Measurements from ENCODE around the gene SGMS2.

SGMS2 gene

DNA sequence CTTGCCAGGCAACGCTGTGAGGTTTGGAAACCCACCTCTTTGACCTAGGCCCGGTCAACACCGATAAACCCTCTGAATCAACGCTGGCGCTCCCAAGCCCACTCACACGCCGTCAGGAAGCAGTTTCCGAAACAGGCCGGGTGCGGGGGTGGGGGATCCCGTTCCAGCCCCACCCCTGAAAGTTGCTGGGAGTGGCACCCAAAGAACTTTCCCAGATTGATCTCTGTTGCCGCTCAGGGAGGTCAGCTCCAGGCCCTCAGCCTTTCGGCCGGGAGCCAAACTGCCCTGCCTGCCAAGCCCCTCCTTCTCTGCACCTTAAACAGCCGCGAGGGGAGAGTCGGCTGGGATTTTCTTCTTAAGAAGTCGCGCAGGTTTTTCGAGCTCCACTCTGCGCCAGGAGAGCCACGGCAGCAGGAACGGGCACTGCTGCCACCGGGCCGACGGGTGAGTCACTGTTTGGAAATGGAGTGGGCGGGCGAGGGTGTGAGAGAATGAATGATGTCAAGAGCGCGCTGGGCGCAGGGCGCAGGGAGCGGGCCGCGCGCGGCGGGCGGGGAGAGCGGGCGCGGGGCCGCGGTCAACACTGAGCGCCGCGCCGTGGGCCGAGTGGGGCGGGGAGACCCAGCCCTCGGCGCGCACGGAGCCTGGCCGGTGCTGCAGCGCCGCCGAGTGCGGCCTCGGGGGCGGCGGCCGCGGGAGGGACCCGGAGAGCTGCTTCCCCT is at the start of gene SGMS2:
SGMS2 (plus strand) TSS at position 583 of the 722 bp plus-strand sequence. CDS start 70,622 bp downstream, outside the sequence.
- DNase-seq, result peak; percentile 38

DNA sequence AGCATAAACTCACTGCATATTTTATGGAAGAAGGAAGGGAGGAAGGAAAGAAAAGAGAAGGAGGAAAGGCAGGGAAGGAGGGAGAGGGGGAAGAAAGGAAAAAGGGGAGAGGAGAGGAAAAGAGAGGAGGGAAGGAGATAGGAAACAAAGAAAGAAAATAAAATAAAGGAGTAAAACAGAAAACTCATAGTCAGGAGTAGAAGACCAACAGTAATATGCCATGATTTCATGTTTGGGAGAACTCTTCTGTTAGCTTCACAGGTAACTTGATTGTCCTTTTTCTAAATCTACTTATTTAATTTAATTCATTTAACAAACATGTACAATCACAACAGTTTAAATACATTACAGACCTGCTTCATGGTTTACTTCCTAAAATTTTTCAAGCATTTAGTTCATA is 46.8 kb upstream of the SGMS2 start:
- no peak for DNase-seq

DNA sequence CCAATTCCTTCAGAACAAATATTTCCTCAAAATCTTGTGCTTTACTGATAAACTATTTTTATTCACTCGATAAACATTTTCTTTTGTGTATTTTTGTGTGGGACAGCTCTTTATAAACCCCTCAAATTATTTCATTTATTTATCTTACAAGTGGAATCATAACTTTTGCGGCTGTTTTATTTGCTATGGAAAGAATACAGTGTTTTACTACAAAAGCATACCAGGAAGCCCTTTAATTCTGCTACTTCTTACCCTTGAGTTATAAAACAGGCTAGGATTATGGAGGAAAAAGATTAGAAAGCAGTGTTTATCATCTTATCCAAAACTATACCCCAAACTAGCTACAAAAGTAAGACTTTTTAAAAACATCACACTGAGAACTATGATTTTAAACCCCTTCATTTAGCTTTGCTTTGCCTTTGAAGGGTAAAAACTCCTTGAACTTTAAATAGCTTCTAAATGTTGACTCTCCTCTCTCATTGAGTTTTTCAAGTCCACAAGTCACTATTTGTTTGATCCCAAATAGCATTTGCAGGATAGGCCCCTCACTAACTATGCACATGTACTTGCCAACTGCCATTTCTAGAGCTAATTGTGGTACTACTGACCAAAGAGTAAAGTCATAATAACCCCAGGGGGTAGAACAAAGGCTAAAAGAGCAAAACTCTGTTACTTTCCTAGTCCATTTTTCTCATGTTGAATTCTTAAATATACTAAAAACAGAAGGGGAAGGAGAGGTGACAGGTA is 45.8 kb upstream of the SGMS2 start:
- no peak for DNase-seq

DNA sequence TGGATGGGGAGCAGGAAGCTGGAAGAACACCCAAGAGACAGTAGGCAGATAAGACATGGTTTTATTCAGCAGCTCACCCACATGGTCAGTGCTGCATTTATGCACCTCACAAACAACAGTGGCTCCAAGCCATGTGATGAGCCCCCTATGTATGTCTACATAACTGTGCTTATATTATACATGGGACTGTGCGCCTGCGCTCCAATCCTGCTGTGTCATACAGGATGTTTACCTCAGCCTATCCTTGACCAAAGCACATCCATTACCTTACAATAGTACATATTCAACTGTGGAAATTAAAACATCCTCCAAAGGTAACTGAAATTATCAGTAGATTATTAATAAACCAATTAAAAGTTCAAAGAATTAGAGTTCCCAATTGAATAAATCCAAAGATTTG is 44.1 kb upstream of the SGMS2 start:
- no peak for DNase-seq

DNA sequence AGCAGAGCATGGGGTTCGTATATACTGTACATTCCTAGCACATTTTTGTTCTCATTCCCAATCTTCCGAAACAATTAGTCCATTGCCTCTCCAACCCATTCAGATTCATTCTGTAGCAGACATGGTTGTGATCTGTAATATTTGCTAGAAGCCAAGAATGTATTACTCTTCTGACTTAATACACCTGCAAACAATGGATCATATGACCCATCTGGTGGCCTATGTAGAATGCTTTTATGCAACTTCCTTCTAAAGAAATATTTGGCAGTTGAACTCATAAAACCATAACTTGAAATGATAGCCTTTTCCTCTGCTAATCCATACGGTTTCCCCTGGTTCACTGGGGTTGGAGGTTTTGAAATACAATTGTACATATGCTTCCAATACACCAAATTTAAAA is 32.8 kb upstream of the SGMS2 start:
- DNase-seq, result no peak

DNA sequence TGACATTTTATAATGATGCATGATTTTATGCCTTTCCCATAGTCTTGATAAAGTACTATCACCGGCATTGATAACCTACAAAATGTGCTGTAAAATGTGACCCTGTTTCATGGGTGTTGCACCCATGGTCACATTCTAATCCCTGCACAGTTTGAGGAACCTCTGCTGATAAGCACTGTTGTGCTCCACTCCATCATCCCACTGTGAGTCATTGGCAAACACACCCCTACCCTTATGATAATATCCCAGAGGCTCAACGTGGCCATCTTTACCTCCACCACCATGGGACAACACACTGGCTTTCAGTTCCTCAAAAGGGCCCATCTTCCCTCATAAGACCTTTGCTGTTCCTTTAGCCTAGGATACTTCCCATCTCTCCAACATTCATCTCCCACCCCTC is 32.0 kb upstream of the SGMS2 start:
- DNase-seq, result peak; percentile 56

DNA sequence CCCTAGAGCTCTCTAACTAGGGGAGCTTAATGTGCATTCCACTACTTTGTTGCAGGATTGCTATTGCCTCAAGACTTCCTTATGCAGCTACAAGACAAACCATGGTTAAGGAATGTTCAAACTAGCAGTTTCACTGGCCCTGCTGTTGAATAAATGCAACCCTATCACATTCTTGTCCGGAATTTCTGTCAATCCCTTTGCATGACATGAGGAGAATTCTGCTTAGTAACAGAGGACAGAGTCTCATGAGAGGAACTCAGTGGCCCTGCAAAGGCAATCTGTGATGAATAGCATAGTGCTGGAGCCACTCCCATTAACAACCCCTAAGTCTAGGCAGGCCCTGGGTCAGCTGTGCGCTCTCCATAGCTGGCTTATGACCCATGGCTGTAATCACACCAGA is 30.7 kb upstream of the SGMS2 start:
- DNase-seq, result no peak

DNA sequence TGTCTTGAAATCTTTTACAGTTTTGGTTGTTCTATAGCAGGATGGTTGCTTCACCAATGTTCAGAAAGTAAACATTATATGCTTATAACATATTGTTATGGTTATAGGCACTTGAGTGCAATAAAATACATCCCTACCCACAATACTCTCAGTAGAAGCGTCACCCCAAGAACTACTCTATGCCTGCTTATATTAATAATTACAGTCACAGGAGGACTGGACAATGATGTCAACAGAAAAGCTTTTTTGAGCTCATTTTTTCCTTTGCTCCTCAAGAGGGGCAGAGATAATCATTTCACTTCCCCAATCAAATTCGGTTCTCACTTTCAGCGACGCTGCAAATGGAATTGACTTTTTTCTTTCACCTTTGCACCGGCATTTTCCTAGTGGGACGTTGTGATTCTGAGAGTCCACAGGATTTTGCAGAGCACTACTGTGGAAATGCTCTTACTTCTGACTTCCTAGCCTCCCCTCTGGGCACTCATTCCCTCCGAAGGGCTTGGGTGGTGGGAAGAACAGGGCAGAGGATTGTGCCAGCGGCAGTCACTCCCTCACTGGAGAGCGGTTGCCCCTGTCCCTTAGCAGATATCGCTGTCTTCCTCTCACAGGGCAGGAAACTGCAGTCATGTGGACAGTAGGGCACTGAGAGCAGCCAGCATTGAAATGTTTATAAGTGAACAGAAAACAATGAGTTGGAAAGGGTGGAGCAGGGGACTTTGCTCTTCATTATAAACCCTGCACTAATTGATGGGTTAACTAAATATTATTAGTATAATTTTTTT is 24.9 kb upstream of the SGMS2 start:
- DNase-seq, result peak; percentile 2

DNA sequence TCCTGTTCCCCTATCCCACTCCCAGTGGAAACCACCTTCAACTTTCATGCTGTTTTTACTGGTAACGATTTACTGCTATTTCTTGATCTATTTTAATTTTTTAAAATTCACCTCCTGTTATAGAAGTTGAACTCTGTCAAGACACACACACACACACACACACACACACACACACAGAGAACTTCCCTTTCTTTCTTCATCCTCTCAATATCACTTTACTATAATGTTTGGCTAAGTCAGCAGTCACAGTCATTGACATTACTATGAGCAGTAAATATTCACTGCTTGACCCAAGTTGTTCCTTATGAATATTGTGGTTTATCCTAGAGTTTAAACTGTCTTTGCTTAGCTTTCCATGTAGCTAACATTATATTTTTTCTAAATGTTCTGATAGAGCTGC is 24.0 kb upstream of the SGMS2 start:
- DNase-seq, result peak; percentile 16

DNA sequence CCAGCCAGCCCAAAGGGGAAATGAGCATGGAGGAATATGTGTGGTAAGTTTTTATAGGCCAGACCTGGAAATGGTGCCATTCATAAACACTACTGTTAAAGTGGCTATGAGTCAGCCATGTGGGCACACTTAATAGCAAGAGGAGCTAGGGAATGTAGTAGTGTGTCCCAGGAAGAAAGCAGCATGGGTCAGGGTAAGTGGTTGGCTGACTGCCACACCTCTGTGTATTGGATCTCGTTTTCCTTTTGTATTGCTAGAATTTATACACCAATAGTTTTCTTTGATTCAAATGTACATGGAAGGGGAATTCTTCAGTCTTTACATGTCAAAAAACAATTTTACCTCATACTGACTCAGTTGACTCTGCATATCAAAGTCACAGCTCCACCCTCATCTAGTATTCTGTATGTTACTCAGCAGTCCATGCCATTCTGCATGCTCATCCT is 22.9 kb upstream of the SGMS2 start:
- DNase-seq, result no peak

DNA sequence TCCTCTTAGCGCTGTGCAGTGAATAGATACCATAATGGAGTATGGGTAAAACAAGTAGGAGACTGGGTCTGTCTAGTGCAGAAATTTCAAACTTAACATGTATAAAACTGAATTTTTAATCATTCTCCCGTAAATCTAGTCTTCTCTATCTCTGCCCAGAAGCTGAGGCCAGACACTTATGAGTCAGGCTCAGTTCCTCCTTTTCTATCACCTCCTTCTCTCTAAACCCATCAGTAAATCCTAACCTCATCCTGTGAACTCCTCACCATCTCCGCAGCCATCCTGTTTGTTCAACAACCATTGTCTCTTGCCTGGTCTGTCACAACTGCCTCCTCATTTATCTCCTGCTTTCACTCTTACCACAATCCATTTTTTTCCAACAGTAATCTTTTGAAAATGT is 19.8 kb upstream of the SGMS2 start:
- peak; percentile 57 for DNase-seq

DNA sequence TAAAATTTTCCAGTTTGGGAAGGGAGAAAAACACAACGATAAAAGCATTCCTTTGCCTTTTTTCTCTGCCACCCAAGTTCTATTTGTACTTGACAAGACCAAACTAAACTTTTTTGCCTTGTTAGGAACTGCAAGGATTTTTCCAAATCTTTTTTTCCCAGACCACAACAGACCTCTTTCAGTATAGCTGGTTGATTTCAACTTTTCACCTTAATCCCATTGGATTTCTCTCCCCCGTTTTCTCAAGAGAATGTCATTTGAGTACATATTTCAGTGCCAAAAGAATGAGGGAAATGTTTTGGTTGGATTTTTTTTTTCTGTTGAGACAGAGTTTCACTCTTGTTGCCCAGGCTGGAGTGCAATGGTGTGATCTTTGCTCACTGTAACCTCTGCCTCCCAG is 18.5 kb upstream of the SGMS2 start:
- DNase-seq, result no peak

DNA sequence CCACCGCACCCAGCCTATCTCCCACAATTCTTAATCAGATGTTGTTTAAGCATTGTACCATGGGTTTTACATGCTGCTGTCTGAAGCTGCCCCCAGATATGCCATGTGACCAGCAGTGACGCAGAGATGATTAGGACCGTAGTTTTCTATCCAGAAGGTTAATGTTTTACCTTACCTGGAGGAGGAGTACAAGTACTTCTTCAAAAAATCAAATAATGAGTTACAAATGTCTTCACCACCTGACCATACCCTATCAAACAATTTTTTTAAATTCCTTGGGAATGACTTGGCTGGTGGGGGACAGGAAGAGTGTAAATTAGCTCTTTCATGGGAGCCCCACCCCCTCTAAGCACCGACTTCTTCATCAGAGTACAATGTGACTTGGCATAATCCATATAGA is 16.2 kb upstream of the SGMS2 start:
- DNase-seq, result no peak

DNA sequence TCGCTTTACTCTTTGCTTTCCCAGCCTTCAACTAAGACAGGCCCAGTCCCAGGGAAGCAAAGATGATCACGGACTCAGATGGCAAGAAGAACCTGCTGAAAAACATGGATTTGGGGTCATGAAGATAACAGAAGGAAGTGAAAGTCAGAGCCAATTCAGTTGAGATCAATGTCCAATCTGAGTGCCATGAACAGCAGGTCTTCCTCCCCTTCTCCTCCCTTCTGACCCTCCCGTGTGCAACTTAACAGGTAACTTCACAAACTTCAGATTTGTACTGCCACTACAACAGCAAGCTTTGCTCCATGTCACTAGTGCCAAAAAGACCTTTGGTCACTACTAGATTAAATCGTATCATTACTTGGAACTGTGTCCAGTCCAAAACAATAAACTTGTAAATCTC is 15.5 kb upstream of the SGMS2 start:
- no peak for DNase-seq

DNA sequence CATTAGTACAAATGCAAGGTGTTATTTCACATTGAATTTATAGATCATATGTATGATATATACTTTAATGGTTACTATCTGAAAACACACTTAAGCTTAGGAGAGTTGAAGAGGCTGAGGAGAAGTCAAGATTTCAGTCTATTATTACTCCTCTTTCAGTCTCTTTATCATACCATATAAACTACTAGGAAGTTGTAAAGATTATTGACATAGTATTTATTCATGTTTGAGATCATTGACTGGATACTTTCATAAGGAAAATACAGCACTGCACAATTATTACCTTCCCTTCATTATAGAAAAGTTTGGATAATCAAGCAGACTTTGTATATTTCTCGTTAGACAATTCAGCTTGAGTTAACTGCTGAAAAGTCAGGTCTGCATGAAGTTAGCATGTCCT is 10.0 kb upstream of the SGMS2 start:
- no peak for DNase-seq

DNA sequence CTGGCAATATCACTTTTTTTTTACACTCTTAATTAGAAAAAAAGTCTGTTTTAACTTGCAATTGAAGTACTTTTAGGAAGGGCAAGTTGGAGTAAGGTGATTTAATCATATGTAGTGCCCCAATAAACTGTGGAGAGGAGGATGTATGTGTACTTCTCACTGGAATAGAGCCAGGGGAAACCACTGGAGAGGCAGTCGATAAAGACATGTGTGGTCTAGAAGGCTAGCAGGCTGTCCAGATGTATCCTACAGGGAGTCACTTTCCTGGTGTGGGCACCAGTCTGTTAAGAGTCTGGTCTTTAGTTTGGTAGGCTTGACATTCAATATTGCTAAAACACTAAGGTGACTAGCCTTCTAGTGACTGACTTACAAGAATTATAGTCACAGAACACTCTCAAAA is 9.6 kb upstream of the SGMS2 start:
- DNase-seq, result peak; percentile 5

DNA sequence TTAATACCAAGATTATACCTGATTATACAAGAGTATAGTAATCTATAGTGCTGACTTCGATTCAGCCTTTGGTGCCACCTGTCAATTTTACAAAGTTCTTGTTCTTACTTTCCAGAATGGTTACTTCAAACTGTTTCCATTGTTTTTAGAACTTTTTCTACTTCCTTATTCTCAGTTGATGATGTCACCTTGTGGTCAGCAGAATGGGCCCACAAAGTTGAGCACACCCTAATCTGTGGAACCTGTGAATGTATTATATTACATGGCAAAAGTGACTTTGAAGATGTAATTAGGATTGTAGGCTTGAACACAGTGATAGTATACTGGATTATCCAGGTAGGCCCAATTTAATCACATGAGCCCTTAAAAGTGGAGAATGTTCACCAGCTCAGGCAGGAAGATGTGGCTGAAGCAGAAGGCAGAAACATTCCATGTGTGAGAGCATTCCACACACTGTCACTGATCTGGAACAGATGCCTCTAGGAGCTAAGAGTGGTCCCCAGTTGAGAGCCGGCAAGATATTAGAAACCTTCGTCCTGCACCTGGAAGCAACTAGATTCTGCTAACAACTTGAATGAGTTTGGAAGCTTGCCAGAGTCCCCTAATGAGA is 6.3 kb upstream of the SGMS2 start:
- DNase-seq, result peak; percentile 68

DNA sequence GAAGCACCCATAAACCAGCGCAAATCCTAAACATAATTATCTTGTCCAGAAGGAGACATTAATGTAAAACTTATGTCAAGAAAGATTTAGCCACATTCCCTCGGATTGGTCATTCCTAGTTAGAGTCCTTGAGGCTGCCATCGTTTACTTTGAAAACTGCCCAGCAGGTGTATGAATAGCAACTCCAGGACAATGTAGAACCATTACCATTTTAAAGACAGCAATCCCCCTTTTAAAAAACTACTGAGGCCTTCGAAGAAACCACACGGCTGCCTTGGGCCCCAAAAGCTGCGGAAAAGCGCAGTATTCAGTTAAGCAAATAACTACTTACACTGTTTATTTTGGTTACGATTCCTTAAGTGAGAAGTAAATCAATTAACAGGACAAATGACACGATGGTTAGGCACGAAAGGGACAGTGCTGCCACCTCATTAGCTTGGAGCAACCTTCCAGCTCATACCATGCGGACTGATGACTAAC is 822 bp upstream of the SGMS2 start:
- DNase-seq, result no peak

DNA sequence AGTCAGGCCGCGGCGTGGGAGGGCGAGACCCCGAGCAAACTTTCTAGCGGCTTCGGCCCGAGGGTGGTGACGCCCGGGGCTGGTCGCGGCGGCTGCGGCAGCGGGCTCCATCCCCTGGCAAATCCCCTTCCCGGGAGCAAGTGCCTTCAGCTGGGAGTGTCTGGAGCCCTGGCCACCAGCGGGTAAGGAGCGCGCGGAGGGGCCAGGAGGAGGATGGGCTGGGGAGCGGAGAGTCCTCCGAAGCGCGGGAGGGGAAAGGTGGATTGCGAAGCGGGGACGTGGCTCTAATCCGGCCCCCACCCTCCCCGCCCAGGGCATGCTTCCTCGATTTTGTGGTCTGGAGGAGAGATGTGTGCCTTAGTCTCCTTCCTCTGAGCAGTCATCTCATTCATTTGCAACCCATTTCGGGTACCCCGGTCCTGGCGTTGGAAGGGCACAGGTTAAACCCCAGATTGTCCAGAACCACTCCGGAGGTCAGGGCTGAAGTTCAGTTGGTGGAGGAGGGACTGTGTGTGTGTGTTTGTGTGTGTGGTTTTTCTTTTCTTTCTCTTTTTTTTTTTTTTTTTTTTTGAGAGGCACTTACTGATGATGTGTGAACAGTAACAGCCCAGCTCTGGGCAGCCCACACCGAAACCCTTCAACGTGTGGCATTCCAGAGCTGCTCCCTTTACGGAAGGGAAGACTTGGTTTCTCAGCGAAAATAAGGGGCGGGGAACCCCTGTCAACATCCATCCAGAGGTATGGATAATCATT is 516 bp downstream of the SGMS2 start:
- DNase-seq, result no peak

DNA sequence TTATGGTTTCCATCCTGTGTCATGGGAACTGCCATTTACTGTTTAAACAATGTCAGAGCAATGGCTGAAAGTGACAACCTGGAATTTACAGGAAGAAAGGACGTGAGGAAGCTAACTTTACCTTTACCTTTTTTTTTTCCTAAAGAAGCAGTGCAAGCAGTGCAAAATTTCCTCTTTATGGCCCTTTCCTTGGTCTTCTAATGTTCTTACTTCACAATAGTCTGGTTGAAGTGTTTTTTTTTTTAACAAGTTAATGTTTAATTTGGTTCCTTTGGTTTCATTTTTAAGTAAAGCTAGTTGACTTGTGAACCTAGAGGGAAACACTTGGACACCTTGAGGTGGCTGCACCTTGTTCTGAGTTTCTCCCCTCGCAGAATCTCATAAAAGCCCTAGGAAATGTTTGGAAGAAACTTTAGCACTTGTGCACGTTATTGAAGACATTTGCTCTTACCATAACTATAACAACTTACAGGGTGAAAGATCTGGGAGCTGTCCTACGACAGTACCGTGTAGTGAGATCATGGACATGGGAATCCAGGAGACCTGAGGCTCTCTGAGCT is 1.8 kb downstream of the SGMS2 start:
- no peak for DNase-seq

DNA sequence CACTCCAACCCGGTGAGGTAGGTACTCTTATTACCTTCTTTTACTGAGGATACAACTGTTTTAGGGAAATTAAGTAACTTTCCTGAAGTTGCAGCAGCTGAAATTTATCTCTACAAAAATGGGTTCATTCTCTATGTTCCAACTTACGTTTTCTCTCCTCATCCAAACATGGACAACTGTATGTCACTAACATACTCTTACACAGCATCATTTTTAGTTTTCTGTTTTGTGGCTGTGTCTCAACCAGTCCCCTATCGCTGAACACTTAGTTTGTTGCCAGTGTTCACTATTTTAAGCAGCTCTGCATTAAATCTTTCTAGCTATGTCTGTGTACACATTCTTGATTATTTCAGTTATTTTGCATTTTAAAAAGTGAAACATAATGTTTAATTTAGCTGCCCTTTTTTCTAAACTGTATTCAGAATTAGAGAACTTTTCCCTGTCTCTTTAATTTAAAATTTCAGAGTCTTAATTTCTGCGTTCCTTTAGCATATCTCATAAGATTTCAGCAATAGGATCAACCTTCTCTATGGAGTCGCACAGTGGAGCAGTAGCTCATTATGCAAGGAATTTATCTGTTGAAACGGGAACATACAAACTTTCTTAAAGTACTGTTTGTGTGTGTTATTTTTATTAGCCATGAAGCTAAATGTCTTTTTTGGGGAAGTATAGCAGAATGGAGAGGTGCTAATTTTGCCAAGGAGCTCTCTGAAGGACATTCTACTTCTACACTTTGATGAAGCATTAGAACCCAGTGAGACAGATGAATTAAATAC is 3.8 kb downstream of the SGMS2 start:
- no peak for DNase-seq
